ENCODE data around the gene CPB2. TPM values are rescaled to one million over a fixed set of nuclear protein-coding genes. Genes with fewer than 3 reads are reported as not detected.

CPB2 gene
- total RNA-seq, 2 donors from 2014 or later: 0.85 TPM; not detected in 1

DNA sequence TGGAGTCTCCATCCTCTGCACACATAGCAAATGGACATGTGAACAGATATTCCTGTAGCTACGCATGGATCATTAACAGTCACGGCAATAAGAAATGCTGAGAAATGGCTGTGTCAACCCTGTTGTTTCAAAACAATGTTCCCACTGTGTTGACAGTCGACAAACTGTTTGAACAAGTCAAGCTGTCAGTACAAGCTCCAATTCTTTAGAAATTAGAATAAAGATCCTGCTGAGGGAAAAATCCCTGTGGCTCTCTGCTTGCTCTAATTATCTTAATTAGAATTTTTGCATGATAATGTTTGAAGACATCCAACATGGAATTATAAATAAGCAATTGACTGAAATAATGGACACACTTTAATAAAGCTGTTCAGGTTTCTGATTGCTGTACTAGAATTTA, 37.9 kb upstream of the CPB2 start:
- Histone ChIP-seq H3K27me3 (replicated peaks; ENCODE audit: insufficient read depth) (no peaks in the 10 kb centered on the region), H3K9me3 (no peaks in the 10 kb centered on the region), H3K36me3 (no peaks in the 10 kb centered on the region), H3K4me3 (no peak overlapping the region), H3K4me1 (replicated peaks) (no peaks in the 10 kb centered on the region), H3K27ac (peak overlapping the region; percentile 2 to 67)
- intact Hi-C loops (cut with DNase I): no loop called here
- DNase-seq (ENCODE audit: low spot score): no peak
- TF ChIP-seq, protein P1, sequence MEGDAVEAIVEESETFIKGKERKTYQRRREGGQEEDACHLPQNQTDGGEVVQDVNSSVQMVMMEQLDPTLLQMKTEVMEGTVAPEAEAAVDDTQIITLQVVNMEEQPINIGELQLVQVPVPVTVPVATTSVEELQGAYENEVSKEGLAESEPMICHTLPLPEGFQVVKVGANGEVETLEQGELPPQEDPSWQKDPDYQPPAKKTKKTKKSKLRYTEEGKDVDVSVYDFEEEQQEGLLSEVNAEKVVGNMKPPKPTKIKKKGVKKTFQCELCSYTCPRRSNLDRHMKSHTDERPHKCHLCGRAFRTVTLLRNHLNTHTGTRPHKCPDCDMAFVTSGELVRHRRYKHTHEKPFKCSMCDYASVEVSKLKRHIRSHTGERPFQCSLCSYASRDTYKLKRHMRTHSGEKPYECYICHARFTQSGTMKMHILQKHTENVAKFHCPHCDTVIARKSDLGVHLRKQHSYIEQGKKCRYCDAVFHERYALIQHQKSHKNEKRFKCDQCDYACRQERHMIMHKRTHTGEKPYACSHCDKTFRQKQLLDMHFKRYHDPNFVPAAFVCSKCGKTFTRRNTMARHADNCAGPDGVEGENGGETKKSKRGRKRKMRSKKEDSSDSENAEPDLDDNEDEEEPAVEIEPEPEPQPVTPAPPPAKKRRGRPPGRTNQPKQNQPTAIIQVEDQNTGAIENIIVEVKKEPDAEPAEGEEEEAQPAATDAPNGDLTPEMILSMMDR (IDR thresholded peaks at IDR 0.05): no peak
- TF ChIP-seq POLR2A (IDR thresholded peaks at IDR 0.05) (no peak), POLR2AphosphoS5 (IDR thresholded peaks at IDR 0.05) (no peak)
- WGBS: 43% methylated on average over 3 of the region's 3 CpGs

DNA sequence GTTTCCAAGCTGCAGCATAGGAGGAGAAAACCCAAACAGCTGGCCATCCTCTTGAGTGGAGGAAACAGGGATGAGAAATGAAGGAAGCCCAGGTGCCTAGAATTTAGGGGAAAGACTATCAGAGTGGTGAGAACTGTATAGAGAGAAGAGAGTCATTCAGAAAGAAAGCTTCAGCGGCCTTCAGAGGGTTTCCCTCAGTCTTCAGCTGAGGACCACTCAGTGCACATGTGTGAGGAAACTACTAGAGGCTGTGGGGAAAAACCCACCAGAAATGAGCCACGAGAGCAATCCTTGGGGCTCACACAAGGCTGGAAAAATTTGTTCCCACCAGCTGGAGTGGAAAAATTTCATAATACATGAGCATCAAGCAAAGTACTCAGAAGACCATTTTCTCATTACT, 35.2 kb upstream of the CPB2 start:
- intact Hi-C loops (cut with DNase I): no loop called here
- TF ChIP-seq POLR2AphosphoS5 (IDR thresholded peaks at IDR 0.05) (no peak), POLR2A (IDR thresholded peaks at IDR 0.05) (no peak)
- TF ChIP-seq, protein P1 (IDR thresholded peaks at IDR 0.05): no peak
- Histone ChIP-seq H3K4me3 (no peak overlapping the region), H3K9me3 (no peaks in the 10 kb centered on the region), H3K36me3 (no peaks in the 10 kb centered on the region), H3K4me1 (replicated peaks) (no peaks in the 10 kb centered on the region), H3K27me3 (replicated peaks; ENCODE audit: insufficient read depth) (no peaks in the 10 kb centered on the region), H3K27ac (peak overlapping the region in 1 of 2 donors; percentile 16)
- WGBS: 89% methylated on average over 2 of the region's 2 CpGs
- no peak for DNase-seq (ENCODE audit: low spot score)

GRCh38 chr13:46137627-46138317, 32.9 kb upstream of the CPB2 start:
- Histone ChIP-seq H3K27ac (peak overlapping the region; percentile 3 to 82), H3K27me3 (replicated peaks; ENCODE audit: insufficient read depth) (no peaks in the 10 kb centered on the region), H3K36me3 (no peaks in the 10 kb centered on the region), H3K4me3 (no peak overlapping the region), H3K4me1 (replicated peaks) (peaks cover 3% of the 10 kb centered on the region), H3K9me3 (no peaks in the 10 kb centered on the region)
- no peak for DNase-seq (ENCODE audit: low spot score)
- TF ChIP-seq, protein P1 (IDR thresholded peaks at IDR 0.05): no peak
- no peak for TF ChIP-seq POLR2AphosphoS5 (IDR thresholded peaks at IDR 0.05)
- TF ChIP-seq POLR2A (IDR thresholded peaks at IDR 0.05): no peak
- WGBS: 36% methylated on average over 2 of the region's 2 CpGs
- intact Hi-C loops (cut with DNase I): no loop called here

GRCh38 chr13:46136688-46137087, 31.9 kb upstream of the CPB2 start:
- intact Hi-C loops (cut with DNase I): no loop called here
- H3K9me3 ChIP-seq: no peaks in the 10 kb centered on the region
- TF ChIP-seq POLR2A (IDR thresholded peaks at IDR 0.05) (no peak), POLR2AphosphoS5 (IDR thresholded peaks at IDR 0.05) (no peak)
- TF ChIP-seq, protein P1 (IDR thresholded peaks at IDR 0.05): no peak
- H3K27ac ChIP-seq: peak overlapping the region; percentile 11 to 82
- 85% methylated on average over 4 of the region's 4 CpGs for WGBS
- H3K36me3 ChIP-seq: no peaks in the 10 kb centered on the region
- no peak for DNase-seq (ENCODE audit: low spot score)
- H3K4me1 ChIP-seq (replicated peaks): peaks cover 3% of the 10 kb centered on the region
- H3K27me3 ChIP-seq (replicated peaks; ENCODE audit: insufficient read depth): no peaks in the 10 kb centered on the region
- H3K4me3 ChIP-seq: no peak overlapping the region

DNA sequence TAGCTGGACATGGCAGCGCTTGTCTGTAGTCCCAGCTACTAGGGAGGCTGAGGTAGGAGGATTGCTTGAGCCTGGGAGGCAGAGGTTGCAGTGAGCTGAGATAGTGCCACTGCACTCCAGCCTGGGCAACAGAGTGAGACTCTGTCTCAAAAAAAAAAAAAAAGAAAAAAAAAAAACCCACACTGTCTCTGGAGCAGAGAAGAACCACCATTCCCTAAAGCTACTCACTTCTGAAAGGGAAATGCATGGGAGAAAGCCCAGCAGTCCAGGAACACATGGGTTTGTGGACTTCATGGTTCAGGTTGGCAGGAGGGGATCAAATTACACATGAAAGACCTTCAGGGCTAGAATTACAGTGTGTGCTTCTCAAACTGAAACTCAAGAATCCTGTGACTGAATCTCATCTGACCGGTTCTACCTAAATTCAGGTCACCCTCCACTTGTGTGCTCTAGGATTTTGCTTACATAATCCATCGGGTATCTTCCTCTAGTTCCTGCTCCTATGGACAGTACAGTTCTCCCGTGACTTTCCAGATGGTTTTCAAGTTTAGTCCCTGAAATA, 30.2 kb upstream of the CPB2 start:
- TF ChIP-seq, protein P1 (IDR thresholded peaks at IDR 0.05): no peak
- TF ChIP-seq POLR2AphosphoS5 (IDR thresholded peaks at IDR 0.05): peak; percentile 97
- TF ChIP-seq POLR2A (IDR thresholded peaks at IDR 0.05): no peak
- Histone ChIP-seq H3K27ac (peak overlapping the region; percentile 76 to 82), H3K9me3 (no peaks in the 10 kb centered on the region), H3K27me3 (replicated peaks; ENCODE audit: insufficient read depth) (no peaks in the 10 kb centered on the region), H3K4me1 (replicated peaks) (peaks cover 3% of the 10 kb centered on the region), H3K4me3 (no peak overlapping the region), H3K36me3 (no peaks in the 10 kb centered on the region)
- intact Hi-C loops (cut with DNase I): no loop called here
- DNase-seq (ENCODE audit: low spot score): peak; percentile 87
- 42% methylated on average over 4 of the region's 4 CpGs for WGBS

All from prostate gland (tissue), 2 donors.